CMK (cell line): Measurements from ENCODE around the gene PLXNA2.

Experiments used
- DNase-seq: peaks from one replicate; pipeline ENCODE4 v3.0.0-alpha.2; 2010; ENCODE audit warnings: low read depth

PLXNA2 gene

DNA sequence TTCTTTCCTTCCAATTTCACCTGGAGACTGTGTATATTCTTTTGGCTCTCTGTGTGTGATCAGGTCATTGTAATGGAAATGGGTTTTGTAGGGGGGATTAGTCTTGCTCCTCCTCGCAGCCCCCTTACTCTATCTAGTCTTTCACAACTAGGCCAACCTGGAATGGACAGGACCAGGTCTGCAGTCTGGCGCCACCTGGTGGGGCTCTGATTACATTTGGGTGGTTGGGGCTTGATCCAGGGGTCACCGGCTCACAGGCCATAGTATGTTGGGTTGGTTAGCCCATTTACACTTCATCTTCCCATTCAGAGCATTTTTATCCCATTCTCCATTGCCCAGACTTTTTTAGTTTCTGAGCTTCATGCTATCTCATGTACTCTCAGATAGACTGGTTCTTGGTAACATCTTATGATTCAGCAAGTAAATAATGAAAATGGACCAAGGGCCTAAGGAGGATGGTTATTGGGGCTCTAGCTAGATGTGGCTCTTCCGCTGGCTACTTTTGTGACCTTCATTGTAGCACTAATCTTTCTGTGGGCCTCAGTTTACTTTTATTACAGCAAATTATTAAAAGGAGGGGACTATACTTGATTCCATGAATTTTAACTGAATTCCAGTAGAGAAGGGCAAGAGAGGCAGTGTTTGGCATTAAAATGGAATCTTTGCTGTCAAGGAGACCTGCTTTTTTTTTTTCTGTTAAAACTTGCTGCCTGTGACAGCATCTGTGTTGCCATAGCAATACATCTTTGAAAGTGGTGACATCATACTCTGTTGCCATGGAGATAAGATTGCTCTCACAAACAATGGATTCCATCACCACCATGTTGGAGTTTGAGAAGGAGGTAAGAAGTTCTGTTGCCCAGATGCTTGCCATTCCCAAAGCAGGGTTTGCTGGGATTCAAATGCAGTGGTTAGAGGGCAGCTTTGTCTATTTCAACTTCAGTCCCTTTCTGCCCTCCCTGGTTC is 150.1 kb downstream of the PLXNA2 start:
- peak; percentile 52 for DNase-seq

- no peak for DNase-seq
These were observed 151.1 kb downstream of the PLXNA2 start for GRCh38 chr1:208093046-208093445.

DNA sequence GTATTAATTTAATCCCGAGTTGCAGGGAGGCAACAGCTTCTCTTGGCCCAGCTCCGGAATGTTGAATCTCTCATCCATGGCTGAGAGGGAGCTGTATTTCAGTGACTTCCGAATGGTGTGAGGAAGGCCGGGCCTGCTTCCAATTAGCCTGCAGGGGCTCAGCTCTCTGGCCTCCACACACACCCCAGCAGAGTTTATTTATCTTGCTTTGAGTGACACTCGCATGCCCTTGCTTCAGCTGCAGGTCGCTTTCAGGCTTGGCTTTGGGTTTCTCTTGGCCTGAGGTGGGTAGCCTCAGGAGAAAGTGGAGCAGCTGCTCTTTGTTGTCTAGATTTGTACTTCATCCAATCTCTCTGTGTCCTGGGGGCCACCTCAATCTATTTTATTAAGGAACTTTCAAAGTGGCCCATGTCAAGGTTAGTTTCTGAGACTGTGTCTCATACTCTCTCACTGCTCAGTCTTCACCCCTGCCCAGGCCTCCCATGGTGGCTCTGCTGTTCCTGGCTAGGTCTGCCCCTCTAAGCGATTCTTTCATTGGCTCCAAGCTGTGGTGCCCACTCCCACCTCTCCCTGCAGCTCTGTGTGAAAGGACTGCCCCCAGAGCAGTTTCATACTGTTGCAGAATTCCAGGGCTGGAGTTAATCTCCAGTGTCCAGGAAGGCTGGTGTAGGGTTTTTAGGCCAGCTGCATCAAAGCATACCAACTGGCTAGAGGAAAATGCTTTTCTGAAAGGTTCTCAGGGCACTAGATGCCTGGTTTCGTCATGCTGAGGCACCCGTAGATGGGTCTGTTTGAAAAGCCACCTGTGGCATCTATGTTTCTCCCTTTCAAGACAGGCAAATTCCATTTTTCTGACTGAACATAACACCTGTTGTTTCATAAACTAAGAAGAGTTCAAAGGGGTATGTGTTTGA is 153.5 kb downstream of the PLXNA2 start:
- DNase-seq, result no peak

DNA sequence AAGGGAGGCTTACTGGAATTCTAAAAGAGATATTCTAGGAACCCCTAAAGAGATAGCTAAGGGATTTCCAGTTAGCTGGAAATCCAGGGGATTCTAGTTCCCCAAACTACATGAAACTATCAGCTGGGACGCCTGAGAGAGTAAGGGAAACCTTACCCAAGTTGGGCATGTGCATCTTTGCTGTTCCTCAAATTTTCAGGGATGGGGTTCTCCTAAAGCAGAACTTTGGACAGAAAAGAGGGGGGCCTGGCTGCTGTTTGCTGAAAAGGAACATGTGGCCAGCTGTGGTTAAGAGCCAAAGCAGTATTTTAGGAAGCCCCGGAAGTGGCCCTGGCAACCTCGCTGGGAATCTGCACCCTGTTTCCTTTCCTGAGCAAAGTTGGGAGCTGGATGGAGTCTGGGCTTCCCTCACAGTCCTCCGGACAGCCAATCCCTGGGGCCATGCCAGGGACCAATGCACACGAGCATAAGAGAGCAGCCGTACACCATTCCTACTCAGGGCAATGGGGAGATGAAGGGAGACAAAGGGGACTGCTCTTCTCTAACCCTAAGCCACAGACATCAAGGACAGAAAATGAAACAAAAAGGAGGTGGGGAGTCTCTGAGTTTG is 154.3 kb downstream of the PLXNA2 start:
- no peak for DNase-seq

DNA sequence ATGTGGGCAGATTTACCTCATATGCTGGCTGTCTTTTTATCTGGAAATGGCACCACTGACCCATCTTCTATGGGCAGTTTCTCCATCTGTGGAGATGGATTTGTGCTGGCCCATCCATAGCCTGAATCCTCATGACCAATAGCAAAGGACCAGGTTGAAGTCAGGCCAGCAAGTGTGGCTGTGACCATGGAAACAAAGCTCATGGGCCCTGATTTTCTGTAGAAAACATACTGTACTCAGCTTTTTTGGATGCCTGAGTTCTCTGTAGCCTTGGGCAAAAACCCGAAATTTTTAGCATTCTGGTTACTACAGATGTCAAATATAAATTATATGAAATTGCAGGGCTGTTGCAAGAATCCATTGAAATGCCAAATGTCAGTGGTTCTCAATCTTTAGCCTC is 155.0 kb downstream of the PLXNA2 start:
- DNase-seq, result no peak

- no peak for DNase-seq
These were observed 155.9 kb downstream of the PLXNA2 start for GRCh38 chr1:208088319-208088718.

DNA sequence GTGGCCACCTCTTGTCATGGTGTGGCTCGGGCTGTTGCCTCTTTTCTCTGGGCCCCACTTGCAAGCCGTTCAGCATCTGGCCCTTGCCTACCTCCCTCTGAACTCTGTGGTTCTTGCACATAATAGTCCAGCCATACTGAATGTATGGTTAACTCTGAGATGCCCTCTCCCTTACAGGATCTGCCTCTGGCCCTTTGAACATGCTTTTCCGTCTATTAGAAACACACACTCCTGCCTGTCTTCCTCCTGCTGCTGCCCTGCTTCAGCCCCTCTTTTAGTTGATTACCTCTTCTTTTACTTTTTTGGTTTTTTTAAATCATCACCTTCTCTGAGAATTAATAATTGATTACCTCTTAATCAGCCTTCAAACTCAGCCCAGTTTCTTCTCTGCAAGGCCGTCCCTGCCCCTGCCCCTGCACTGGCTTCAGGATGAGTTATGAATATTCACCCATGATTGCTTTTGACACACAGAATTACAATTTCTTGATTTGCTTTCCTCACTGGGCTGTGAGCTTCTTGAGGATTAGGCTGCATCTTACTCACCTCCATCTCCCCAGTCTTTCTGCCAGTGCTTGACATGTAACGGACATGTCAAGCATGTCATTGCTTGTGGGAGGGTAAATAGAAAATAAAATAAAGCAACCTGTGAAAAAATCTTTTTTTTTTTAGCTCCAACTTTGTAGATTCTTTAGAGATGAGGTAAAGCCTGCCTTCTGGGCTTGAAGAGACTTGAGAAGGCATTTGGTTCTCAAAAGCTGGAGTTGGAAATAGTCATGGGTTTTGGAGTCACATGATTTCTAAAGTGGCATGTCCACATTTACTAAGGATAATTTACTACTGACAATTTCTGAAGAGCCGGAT is 158.3 kb downstream of the PLXNA2 start:
- no peak for DNase-seq

DNA sequence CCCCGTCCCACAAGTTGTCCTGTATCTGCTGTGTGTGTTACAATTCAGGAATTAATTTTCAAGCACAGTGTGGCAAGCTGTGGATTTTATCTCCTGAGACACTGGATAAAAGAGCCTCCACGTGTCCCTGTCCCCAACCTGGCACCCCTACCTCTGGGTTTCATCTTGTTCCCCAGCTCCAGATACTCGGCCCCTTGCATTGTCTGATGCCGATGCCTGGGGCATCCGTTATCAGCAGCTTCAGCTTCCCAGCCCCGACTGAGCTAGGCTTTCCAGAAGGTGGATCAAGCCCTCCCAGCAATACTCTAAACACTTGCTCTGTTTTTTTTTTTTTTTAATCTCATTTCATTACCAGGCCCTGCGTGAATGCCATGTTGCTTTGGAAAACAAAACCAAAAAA is 159.4 kb downstream of the PLXNA2 start:
- no peak for DNase-seq

GRCh38 chr1:208084220-208084619 is 160.0 kb downstream of the PLXNA2 start:
- no peak for DNase-seq

- no peak for DNase-seq
These were observed 160.5 kb downstream of the PLXNA2 start for GRCh38 chr1:208083715-208084085.

DNA sequence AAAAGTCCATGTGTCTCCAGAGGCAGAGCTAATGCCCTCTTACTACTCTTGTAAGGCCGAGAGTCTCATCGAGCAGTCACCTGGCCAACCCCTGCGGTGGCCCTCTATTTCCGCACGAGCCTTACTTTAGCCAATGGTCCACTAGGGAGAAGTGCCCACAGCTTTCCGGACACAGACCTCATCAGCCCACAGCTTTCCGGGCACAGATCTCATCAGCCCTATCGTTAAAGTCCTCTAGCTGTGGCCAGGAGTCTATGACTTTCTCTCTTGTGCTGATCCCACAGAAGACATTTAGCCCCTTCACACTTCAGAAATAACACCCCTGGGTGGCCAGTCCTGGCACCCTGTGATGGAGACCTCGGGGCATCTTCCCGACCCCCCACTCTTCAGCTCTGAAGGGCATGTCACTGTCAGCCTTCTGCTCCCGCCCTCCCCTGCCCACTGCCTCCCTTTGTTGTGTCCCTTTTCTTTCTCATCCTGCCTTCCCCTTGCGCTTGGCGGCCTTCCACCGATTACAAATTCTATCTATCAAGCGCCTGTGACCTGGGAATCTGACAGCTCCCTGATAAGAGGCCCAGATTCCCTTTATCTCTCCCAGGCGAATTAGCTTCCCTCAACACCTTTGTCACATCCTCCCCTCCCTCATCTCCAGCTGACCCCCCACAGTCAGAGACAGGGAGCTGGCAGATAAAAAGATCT is 161.0 kb downstream of the PLXNA2 start:
- peak; percentile 65 for DNase-seq

DNA sequence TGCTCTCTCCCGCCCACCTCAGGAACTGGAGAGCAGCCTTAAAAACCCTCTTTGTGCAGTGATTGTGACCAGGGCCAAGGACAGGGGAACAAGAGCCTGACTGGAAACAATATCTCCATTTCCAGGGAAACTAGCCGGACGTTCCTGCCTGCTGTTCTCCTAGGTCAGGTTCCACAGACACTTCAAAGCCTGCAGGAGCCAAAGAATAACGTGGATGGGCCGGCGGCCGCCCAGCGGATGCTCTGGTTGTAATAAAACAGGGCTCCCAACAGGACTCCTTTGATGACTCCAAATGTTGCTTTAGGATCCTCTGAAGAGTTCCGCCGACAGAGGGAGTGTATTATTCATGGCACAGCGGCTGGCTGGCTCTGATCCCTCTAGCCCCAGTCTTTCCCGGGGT is 162.2 kb downstream of the PLXNA2 start:
- DNase-seq, result no peak

- no peak for DNase-seq
These were observed 163.5 kb downstream of the PLXNA2 start for GRCh38 chr1:208080396-208081286.

GRCh38 chr1:208079161-208079560 is 165.0 kb downstream of the PLXNA2 start:
- DNase-seq, result no peak

DNA sequence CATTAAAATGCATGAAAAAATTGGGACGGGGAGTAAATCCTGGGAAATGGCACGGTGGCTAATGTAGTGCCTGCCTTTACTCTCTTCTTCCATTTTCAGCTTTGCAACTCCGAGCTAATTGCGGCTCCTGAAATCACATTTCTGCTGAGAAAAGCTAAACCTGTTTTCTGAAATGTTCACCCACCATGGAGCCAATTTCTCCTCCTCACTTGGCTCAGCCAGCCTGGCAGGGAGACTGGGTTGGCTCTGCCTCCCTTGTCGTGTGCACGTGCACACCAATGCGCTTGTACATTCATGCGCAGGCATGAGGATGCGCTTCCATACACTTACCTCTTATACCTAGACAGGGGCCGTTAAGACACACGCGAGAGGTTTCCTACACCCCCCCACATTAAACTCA is 165.4 kb downstream of the PLXNA2 start:
- no peak for DNase-seq

DNA sequence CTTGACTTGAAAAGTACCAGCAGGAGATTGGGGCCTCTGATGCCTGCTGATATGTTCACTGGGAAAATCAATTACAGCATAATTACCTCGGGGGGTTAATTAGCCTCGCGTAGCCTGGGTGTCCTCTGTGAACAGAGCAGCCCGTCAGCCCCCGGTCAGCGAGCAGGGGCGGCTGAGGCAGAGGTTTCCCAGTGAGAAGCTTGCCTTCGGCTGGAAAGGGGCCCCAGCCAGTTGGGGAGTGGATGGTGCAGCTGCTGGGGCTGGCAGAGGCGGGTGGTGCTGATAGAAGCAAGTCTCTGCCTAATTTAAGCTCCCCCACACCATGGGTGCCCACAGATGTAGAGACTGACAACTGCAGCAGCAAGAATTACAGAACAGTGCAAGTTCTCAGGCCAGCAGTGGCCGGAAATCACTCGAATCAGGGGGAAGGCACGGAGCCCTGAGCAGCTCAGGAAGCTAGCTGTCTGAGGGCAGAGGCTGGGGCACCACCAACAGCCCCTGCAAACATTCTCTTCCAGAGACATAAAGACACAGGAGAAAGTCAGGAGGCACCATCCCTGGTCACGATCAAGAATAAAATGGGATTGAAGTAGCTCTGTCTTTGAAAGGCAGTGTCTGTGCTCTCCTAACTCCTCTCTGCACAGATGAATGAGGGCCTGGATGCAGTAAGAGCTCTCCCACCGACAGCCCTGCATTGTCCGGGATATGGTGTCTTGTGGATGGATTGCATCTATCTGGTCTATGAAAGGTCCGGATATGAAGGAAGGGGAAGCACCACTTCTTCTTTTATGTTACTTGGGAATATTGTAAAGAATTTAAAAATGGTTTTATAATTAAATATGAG is 166.7 kb downstream of the PLXNA2 start:
- no peak for DNase-seq

- DNase-seq, result no peak
These were observed 169.8 kb downstream of the PLXNA2 start for GRCh38 chr1:208074353-208074752.

- DNase-seq, result no peak
These were observed 172.7 kb downstream of the PLXNA2 start for GRCh38 chr1:208071435-208072031.
